Hepatocyte (in vitro differentiated cells): ENCODE results near the gene TAF6. TPM values are rescaled to one million over a fixed set of nuclear protein-coding genes. Genes with fewer than 3 reads are reported as not detected.

Experiments used
- DNase-seq: peaks from one replicate; pipeline ENCODE4 v3.0.0-alpha.2; 2016; ENCODE audit warnings: low spot score
- H2AFZ ChIP-seq: fragments of 200-600 bp; sonication (generic); 2 replicates; pipeline ENCODE4 v1.6.0; 2016; ENCODE audit warnings: antibody characterized with exemption, mild to moderate bottlenecking
- H3K27ac ChIP-seq: fragments of 200-600 bp; sonication (generic); 2 replicates; pipeline ENCODE4 v1.5.1; 2016; ENCODE audit warnings: mild to moderate bottlenecking
- H3K27me3 ChIP-seq: fragments of 200-600 bp; sonication (generic); 2 replicates; pipeline ENCODE4 v1.6.1; 2016
- H3K36me3 ChIP-seq: fragments of 200-600 bp; sonication (generic); replicated peaks from 2 replicates; pipeline ENCODE4 v1.5.1; 2016; ENCODE audit warnings: low read depth; ENCODE audit not compliant: insufficient read depth
- H3K4me1 ChIP-seq: fragments of 200-600 bp; sonication (generic); 2 replicates; pipeline ENCODE4 v1.5.1; 2016; ENCODE audit warnings: mild to moderate bottlenecking, moderate library complexity; ENCODE audit not compliant: insufficient read depth
- H3K4me2 ChIP-seq: fragments of 200-600 bp; sonication (generic); 2 replicates; pipeline ENCODE4 v1.6.0; 2016
- H3K4me3 ChIP-seq: fragments of 200-600 bp; sonication (generic); 2 replicates; pipeline ENCODE4 v1.5.1; 2016; ENCODE audit warnings: mild to moderate bottlenecking
- H3K79me2 ChIP-seq: fragments of 200-600 bp; sonication (generic); 2 replicates; pipeline ENCODE4 v1.6.0; 2017; ENCODE audit warnings: mild to moderate bottlenecking
- H3K9me2 ChIP-seq: fragments of 200-600 bp; sonication (generic); replicated peaks from 2 replicates; pipeline ENCODE4 v1.6.0; 2017; ENCODE audit warnings: mild to moderate bottlenecking; ENCODE audit not compliant: insufficient read depth
- H3K9me3 ChIP-seq: fragments of 200-600 bp; sonication (generic); 2 replicates; pipeline ENCODE4 v1.5.1; 2016; ENCODE audit warnings: low read depth, mild to moderate bottlenecking
- H4K20me1 ChIP-seq: fragments of 200-600 bp; sonication (generic); 2 replicates; pipeline ENCODE4 v1.6.0; 2016; ENCODE audit warnings: mild to moderate bottlenecking; ENCODE audit not compliant: insufficient read depth, poor library complexity, severe bottlenecking
- CTCF ChIP-seq: fragments of 200-600 bp; sonication (generic); IDR thresholded peaks from 2 replicates; pipeline ENCODE4 v1.5.1; 2016; ENCODE audit warnings: antibody characterized with exemption, mild to moderate bottlenecking; ENCODE audit not compliant: poor library complexity
- EZH2 ChIP-seq: fragments of 200-600 bp; sonication (generic); IDR thresholded peaks from 2 replicates; pipeline ENCODE4 v1.6.1; 2016; ENCODE audit warnings: antibody characterized with exemption, mild to moderate bottlenecking, borderline replicate concordance
- EZH2phosphoT487 ChIP-seq: fragments of 200-600 bp; sonication (generic); IDR thresholded peaks from one replicate; pipeline ENCODE4 v1.6.1; 2018; ENCODE audit warnings: antibody characterized with exemption, mild to moderate bottlenecking, low read depth, moderate library complexity; ENCODE audit not compliant: unreplicated experiment, severe bottlenecking
- WGBS: methylation state at CpG from one replicate; pipeline ENCODE4 v1.1.6; 2016; ENCODE audit warnings: low lambda C conversion rate; ENCODE audit errors: missing lambda C conversion rate; 5-methylcytosine and 5-hydroxymethylcytosine counted together
- polyA plus RNA-seq: library from polyadenylated mRNA; unstranded; fragments of >200 nt; fragmentation: Nextera tagmentation; extraction: Ambion mirVana; gene quantifications from 2 replicates; pipeline ENCODE4 v1.2.1, GENCODE V29; 2016
- total RNA-seq: library from RNA; depleted of rRNA; stranded (reverse); fragments of >200 nt; gene quantifications from 2 replicates; pipeline ENCODE4 v1.2.3, GENCODE V29; 2014

Gene TAF6
- total and polyA plus RNA-seq, 2 experiments from 2014 or later: 29.2 to 44.2 TPM

GRCh38 chr7:100066953-100067352 lies 52.2 kb downstream of the TAF6 start:
- Histone ChIP-seq H3K4me1 (no peaks in the 10 kb centered on the region), H4K20me1 (no peaks in the 10 kb centered on the region), H3K4me3 (no peak overlapping the region), H3K79me2 (peaks cover 9% of the 10 kb centered on the region), H3K36me3 (peaks cover 16% of the 10 kb centered on the region), H3K9me2 (no peaks in the 10 kb centered on the region), H3K9me3 (peaks cover 24% of the 10 kb centered on the region), H3K27ac (no peak overlapping the region), H3K4me2 (no peak overlapping the region), H3K27me3 (no peaks in the 10 kb centered on the region), H2AFZ (no peak overlapping the region)
- no peak for TF ChIP-seq EZH2
- TF ChIP-seq EZH2phosphoT487: no peak
- no peak for TF ChIP-seq CTCF
- no peak for DNase-seq
- 86% methylated on average over 7 of the region's 7 CpGs for WGBS

DNA sequence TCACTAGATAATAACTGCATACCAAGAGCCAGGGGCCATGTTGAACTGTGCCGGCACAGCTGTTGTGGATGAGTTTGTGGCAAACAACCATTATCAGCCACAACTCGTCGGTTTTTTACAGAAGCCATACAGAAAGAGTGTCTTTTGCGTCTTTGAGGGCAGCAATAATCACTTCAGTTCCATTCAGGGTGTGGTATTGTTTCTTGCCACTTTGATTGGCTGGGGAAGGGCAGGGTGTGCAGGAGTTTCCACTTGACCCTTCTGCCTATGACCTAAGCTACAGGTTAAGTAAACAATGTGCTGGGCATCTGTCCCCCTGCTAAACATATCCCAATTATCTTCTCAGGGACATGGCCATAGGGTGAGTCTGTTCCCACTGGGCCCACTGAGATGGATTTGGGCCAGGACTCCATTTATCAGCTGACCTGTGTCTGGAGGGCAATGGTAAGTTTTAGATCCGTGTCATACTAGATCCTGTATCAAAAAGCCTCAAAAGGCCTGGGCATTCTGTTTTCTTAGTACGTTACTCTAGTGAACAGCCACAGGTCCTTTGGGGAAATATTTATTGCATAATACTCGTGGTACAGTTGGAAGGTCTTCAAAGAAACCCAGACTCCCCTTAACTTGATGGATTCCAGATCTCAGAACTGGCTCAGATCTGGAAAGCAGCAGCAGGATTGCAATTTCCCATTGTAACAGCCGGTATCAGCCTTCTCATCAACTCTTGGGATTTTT lies 53.5 kb downstream of the TAF6 start:
- H3K27me3 ChIP-seq: no peaks in the 10 kb centered on the region
- no peak overlapping the region for H2AFZ ChIP-seq
- peaks cover 4% of the 10 kb centered on the region for H3K79me2 ChIP-seq
- no peaks in the 10 kb centered on the region for H3K4me1 ChIP-seq
- H3K36me3 ChIP-seq: peaks cover 2% of the 10 kb centered on the region
- H3K27ac ChIP-seq: peak overlapping the region; percentile 56
- no peak overlapping the region for H3K4me2 ChIP-seq
- 51% methylated on average over 8 of the region's 8 CpGs for WGBS
- no peak for TF ChIP-seq EZH2
- TF ChIP-seq EZH2phosphoT487: no peak
- no peak for TF ChIP-seq CTCF
- peak; percentile 60 for DNase-seq
- H3K9me3 ChIP-seq: peaks cover 10% of the 10 kb centered on the region
- H3K9me2 ChIP-seq: no peaks in the 10 kb centered on the region
- H3K4me3 ChIP-seq: no peak overlapping the region
- no peaks in the 10 kb centered on the region for H4K20me1 ChIP-seq

DNA sequence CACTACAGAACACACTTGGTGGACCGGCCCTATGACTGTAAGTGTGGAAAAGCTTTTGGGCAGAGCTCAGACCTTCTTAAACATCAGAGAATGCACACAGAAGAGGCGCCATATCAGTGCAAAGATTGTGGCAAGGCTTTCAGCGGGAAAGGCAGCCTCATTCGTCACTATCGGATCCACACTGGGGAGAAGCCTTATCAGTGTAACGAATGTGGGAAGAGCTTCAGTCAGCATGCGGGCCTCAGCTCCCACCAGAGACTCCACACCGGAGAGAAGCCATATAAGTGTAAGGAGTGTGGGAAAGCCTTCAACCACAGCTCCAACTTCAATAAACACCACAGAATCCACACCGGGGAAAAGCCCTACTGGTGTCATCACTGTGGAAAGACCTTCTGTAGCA lies 55.0 kb downstream of the TAF6 start:
- Histone ChIP-seq H3K79me2 (no peaks in the 10 kb centered on the region), H3K27ac (no peak overlapping the region), H3K9me2 (no peaks in the 10 kb centered on the region), H3K4me2 (no peak overlapping the region), H3K27me3 (no peaks in the 10 kb centered on the region), H3K9me3 (no peaks in the 10 kb centered on the region), H2AFZ (no peak overlapping the region), H3K4me3 (no peak overlapping the region), H4K20me1 (no peaks in the 10 kb centered on the region), H3K36me3 (no peaks in the 10 kb centered on the region), H3K4me1 (no peaks in the 10 kb centered on the region)
- TF ChIP-seq EZH2phosphoT487 (no peak), EZH2 (no peak), CTCF (no peak)
- no peak for DNase-seq
- WGBS: 92% methylated on average over 9 of the region's 9 CpGs

- no peaks in the 10 kb centered on the region for H3K27me3 ChIP-seq
- no peak overlapping the region for H3K4me3 ChIP-seq
- no peaks in the 10 kb centered on the region for H3K9me2 ChIP-seq
- no peak overlapping the region for H3K27ac ChIP-seq
- H3K9me3 ChIP-seq: no peaks in the 10 kb centered on the region
- H3K79me2 ChIP-seq: no peaks in the 10 kb centered on the region
- H3K4me2 ChIP-seq: no peak overlapping the region
- no peaks in the 10 kb centered on the region for H4K20me1 ChIP-seq
- 96% methylated on average over 4 of the region's 4 CpGs for WGBS
- no peak overlapping the region for H2AFZ ChIP-seq
- no peaks in the 10 kb centered on the region for H3K36me3 ChIP-seq
- DNase-seq: no peak
- no peak for TF ChIP-seq EZH2
- TF ChIP-seq EZH2phosphoT487: no peak
- no peak for TF ChIP-seq CTCF
- no peaks in the 10 kb centered on the region for H3K4me1 ChIP-seq
Observed at GRCh38 chr7:100063376-100063775, 55.8 kb downstream of the TAF6 start.
